HepG2 (cell line): Measurements from ENCODE around the gene ZNF277. TPM values are rescaled to one million over a fixed set of nuclear protein-coding genes. Genes with fewer than 3 reads are reported as not detected.

ENCODE experiments used
- ATAC-seq: fragments of 200-7000 bp; cut with Tn5 transposase; 3 replicates; pipeline ENCODE4 v1.9.1; 2020; ENCODE audit warnings: mild to moderate bottlenecking, moderate library complexity
- BruUV-seq: library from RNA; stranded (reverse); fragments of 400-500 nt; replicated peaks from 2 replicates; lab custom pipeline; 2021; lab: Mats Ljungman, UMichigan
- CTCF ChIA-PET: fragments of 300-600 bp; formaldehyde crosslinking; extraction: SDS; loops from one replicate; lab custom pipeline; 2021; ENCODE audit warnings: low total read pairs, inconsistent platforms, low intra/inter-chr PET ratio; lab: Yijun Ruan, JAX
- POLR2A ChIA-PET: fragments of 350-600 bp; sonication (Branson Sonifier 250); formaldehyde crosslinking; loops from one replicate; lab custom pipeline; 2020; ENCODE audit warnings: antibody characterized with exemption, inconsistent platforms; lab: Yijun Ruan, JAX
- DNase-seq: peaks from one replicate; pipeline ENCODE4 v3.0.0-alpha.2; 2015; ENCODE audit warnings: low spot score
- FAIRE-seq: peaks from 3 replicates; lab custom pipeline; 2011; peaks lifted over from hg19 to GRCh38; lab: Jason Lieb, UNC
- H2AFZ ChIP-seq: one replicate; pipeline ENCODE4 v1.6.1; 2011; ENCODE audit warnings: low read length, inconsistent platforms
- H3K27ac ChIP-seq: fragments of 300-600 bp; 3 replicates; pipeline ENCODE4 v1.8.0; 2011; ENCODE audit warnings: mixed run types, mild to moderate bottlenecking, mixed read lengths, low read length, inconsistent platforms; ENCODE audit not compliant: insufficient read depth; ENCODE audit errors: extremely low read length
- H3K27me3 ChIP-seq, 2 experiments: fragments of 200-600 bp in 1 of 2; 2 replicates in 1 of 2; 3 replicates in 1 of 2; pipeline versions ENCODE4 v1.6.0 to v1.8.0; 2011; ENCODE audit warnings: low read length in 2 of 2, mild to moderate bottlenecking in 2 of 2, moderate library complexity in 2 of 2, inconsistent platforms in 1 of 2; ENCODE audit not compliant: insufficient read depth in 2 of 2, control insufficient read depth in 1 of 2
- H3K36me3 ChIP-seq, 2 experiments: fragments of 200-600 bp in 1 of 2; replicated peaks in 1 of 2; 2 replicates in 1 of 2; 3 replicates in 1 of 2; pipeline versions ENCODE4 v1.5.1 to v1.8.0; 2011; ENCODE audit warnings: low read length in 2 of 2, inconsistent platforms in 1 of 2; ENCODE audit not compliant: insufficient read depth in 2 of 2, control insufficient read depth in 1 of 2
- H3K4me1 ChIP-seq: 2 replicates; pipeline ENCODE4 v1.5.1; 2012; ENCODE audit warnings: low read length, inconsistent platforms; ENCODE audit not compliant: insufficient read depth
- H3K4me2 ChIP-seq: 2 replicates; pipeline ENCODE4 v1.6.0; 2011; ENCODE audit warnings: low read depth, low read length, inconsistent platforms
- H3K4me3 ChIP-seq, 3 experiments: fragments of 200-600 bp in 1 of 3; sonication (generic), shearing (Covaris generic) in 1 of 3; replicated peaks in 1 of 3; 2 replicates each; pipeline ENCODE4 v1.5.1; 2011 to 2016; ENCODE audit warnings: low read length in 3 of 3, inconsistent platforms in 2 of 3, low read depth in 2 of 3, mild to moderate bottlenecking in 2 of 3, control low read depth in 1 of 3, mixed read lengths in 1 of 3; ENCODE audit not compliant: insufficient read depth in 1 of 3
- H3K79me2 ChIP-seq: one replicate; pipeline ENCODE4 v1.6.1; 2011; ENCODE audit warnings: low read length, inconsistent platforms; ENCODE audit not compliant: insufficient read depth
- H3K9ac ChIP-seq: 2 replicates; pipeline ENCODE4 v1.6.0; 2011; ENCODE audit warnings: mild to moderate bottlenecking, low read depth, low read length, inconsistent platforms; ENCODE audit not compliant: insufficient read depth
- H3K9me3 ChIP-seq: 2 replicates; pipeline ENCODE4 v1.5.1; 2012; ENCODE audit warnings: mild to moderate bottlenecking, low read length
- H4K20me1 ChIP-seq: 2 replicates; pipeline ENCODE4 v1.6.0; 2011; ENCODE audit warnings: inconsistent platforms, mild to moderate bottlenecking, low read length, moderate library complexity; ENCODE audit not compliant: insufficient read depth
- AHR ChIP-seq: IDR thresholded peaks from 2 replicates; pipeline ENCODE4 v1.6.1; 2018; ENCODE audit warnings: missing genetic modification reagents, missing compliant biosample characterization
- FOXK2 ChIP-seq: fragments of 450-650 bp; IDR thresholded peaks from 2 replicates; pipeline ENCODE4 v1.6.1; 2016
- LCORL ChIP-seq, 2 experiments: fragments of 450-650 bp in 1 of 2; sonication (generic) in 1 of 2; formaldehyde crosslinking in 1 of 2; IDR thresholded peaks; 2 replicates each; pipeline versions ENCODE4 v1.5.0 to v1.6.1; 2017 to 2020; ENCODE audit warnings: antibody characterized with exemption in 1 of 2, missing genetic modification reagents in 1 of 2
- MTF2 ChIP-seq: sonication (generic); formaldehyde crosslinking; IDR thresholded peaks from 2 replicates; pipeline ENCODE4 v1.5.0; 2020; ENCODE audit warnings: missing genetic modification reagents, borderline replicate concordance
- RELA ChIP-seq: sonication (generic); formaldehyde crosslinking; IDR thresholded peaks from 2 replicates; pipeline ENCODE4 v1.4.0; 2020; ENCODE audit warnings: missing genetic modification reagents
- ZBTB7B ChIP-seq: sonication (generic); formaldehyde crosslinking; IDR thresholded peaks from 2 replicates; pipeline ENCODE4 v1.4.0; 2020; ENCODE audit warnings: missing genetic modification reagents
- ZNF615 ChIP-seq: sonication (generic); formaldehyde crosslinking; IDR thresholded peaks from 2 replicates; pipeline ENCODE4 v1.5.0; 2020; ENCODE audit warnings: mild to moderate bottlenecking, missing genetic modification reagents, borderline replicate concordance
- ZNF75D ChIP-seq: sonication (generic); formaldehyde crosslinking; IDR thresholded peaks from 2 replicates; pipeline ENCODE4 v1.8.1; 2023; ENCODE audit warnings: missing genetic modification reagents, mild to moderate bottlenecking, borderline replicate concordance
- WGBS: methylation state at CpG from one replicate; pipeline ENCODE4 v1.1.6; 2017; ENCODE audit warnings: low lambda C conversion rate; 5-methylcytosine and 5-hydroxymethylcytosine counted together
- in situ Hi-C: cut with HindIII; loops from 2 replicates; pipeline ENCODE4 v1.10.0; 2017; ENCODE audit warnings: low pct_unique_long_range_greater_than_20kb; ENCODE audit not compliant: extremely low pct_ligation_motif_present
- intact Hi-C: fragments of 100-400 bp; cut with micrococcal nuclease; formaldehyde crosslinking; loops from one replicate; pipeline ENCODE4 v1.10.0; 2022; ENCODE audit not compliant: unreplicated experiment
- polyA plus RNA-seq, 8 experiments: library from polyadenylated mRNA; depleted of rRNA in 3 of 8; stranded (reverse) in 7 of 8; unstranded in 1 of 8; fragments of >200 nt; fragmentation: Illumina TruSeq in 4 of 8; extraction: Trizol in 4 of 8; gene quantifications; 2 replicates each; pipeline versions ENCODE4 v1.2.1 to v1.2.3, GENCODE V29; 2011 to 2016; ENCODE audit warnings: low read depth in 4 of 8, missing spikeins in 1 of 8, mixed read lengths in 1 of 8; ENCODE audit not compliant: insufficient read depth in 1 of 8
- total RNA-seq, 5 experiments: library from RNA; depleted of rRNA; stranded (reverse); fragments of >200 nt; fragmentation: Illumina TruSeq; extraction: Trizol; gene quantifications; 2 replicates each; pipeline ENCODE4 v1.2.3, GENCODE V29; 2016; ENCODE audit warnings: low read depth in 1 of 5
- TF ChIP-seq, protein P1 (sequence below): sonication (generic); formaldehyde crosslinking; conservative IDR thresholded peaks from 2 replicates; pipeline ENCODE4 v1.8.1; 2023; ENCODE audit warnings: missing genetic modification reagents
- TF ChIP-seq, protein P2 (sequence below): IDR thresholded peaks from 2 replicates; pipeline ENCODE4 v1.6.1; 2016; ENCODE audit warnings: missing compliant biosample characterization, missing genetic modification reagents, borderline replicate concordance

Gene ZNF277
- total and polyA plus RNA-seq, 2 of the 13 experiments (the other 11 are each of a cell fraction or from before 2014, with no cell fraction given) = 29.1 to 30.1 TPM

DNA sequence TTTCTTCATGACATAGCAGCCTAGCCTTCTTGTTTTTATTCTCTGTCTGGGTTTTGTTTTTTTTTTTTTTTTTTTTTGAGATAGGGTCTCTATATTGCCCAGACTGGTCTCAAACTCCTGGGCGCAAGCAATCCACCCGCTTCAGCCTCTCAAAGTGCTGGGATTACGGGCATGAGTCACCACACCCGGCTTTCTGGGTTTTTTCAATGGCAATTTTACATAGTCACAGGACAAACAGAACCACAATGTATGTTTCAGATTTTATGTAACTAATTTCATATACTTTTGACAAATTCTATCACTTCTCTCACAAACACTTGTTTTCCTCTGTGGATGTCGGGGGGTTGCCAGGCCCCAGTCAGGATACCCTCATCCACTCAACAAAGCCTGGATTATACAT is 16.8 kb upstream of the ZNF277 start:
- Histone ChIP-seq H3K36me3 (no peaks in the 10 kb centered on the region), H4K20me1 (no peaks in the 10 kb centered on the region; the same call in 1 of the 2 replicates), H3K4me1 (peaks cover 39% of the 10 kb centered on the region), H3K4me3 (no peak overlapping the region), H3K27ac (no peak overlapping the region)
- no peak for ATAC-seq
- in situ Hi-C loops = no loop called here
- DNase-seq = no peak
- CTCF ChIA-PET = no interaction called here
- TF ChIP-seq RELA (no peak), FOXK2 (no peak), ZNF615 (no peak), LCORL (IDR thresholded peaks at IDR 0.05) (no peak), LCORL (CRISPR knock-in tag; IDR thresholded peaks at IDR 0.05) (no peak), MTF2 (no peak), ZNF75D (no peak), ZBTB7B (CRISPR knock-in tag) (no peak), AHR (no peak)
- TF ChIP-seq, protein P1, sequence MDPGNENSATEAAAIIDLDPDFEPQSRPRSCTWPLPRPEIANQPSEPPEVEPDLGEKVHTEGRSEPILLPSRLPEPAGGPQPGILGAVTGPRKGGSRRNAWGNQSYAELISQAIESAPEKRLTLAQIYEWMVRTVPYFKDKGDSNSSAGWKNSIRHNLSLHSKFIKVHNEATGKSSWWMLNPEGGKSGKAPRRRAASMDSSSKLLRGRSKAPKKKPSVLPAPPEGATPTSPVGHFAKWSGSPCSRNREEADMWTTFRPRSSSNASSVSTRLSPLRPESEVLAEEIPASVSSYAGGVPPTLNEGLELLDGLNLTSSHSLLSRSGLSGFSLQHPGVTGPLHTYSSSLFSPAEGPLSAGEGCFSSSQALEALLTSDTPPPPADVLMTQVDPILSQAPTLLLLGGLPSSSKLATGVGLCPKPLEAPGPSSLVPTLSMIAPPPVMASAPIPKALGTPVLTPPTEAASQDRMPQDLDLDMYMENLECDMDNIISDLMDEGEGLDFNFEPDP (CRISPR knock-in tag) = no peak
- TF ChIP-seq, protein P2, sequence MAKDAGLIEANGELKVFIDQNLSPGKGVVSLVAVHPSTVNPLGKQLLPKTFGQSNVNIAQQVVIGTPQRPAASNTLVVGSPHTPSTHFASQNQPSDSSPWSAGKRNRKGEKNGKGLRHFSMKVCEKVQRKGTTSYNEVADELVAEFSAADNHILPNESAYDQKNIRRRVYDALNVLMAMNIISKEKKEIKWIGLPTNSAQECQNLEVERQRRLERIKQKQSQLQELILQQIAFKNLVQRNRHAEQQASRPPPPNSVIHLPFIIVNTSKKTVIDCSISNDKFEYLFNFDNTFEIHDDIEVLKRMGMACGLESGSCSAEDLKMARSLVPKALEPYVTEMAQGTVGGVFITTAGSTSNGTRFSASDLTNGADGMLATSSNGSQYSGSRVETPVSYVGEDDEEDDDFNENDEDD (CRISPR knock-in tag) = no peak
- TF ChIP-seq, all 625 proteins: peak for 0
- no peaks in the 10 kb centered on the region for H3K27me3 ChIP-seq
- no peak overlapping the region for H3K9ac ChIP-seq
- H3K9me3 ChIP-seq = no peaks in the 10 kb centered on the region
- intact Hi-C loops = no loop called here
- peaks cover 73% of the 10 kb centered on the region for H3K79me2 ChIP-seq
- FAIRE-seq = no peak
- 96% methylated on average over 5 of the region's 5 CpGs for WGBS
- no peak overlapping the region for H2AFZ ChIP-seq
- BruUV-seq = no TSS peak
- H3K4me2 ChIP-seq = no peak overlapping the region
- POLR2A ChIA-PET = interaction anchor here (1.4 kb wide), 1 partner anchor 15 kb away, joined by 3 read pairs; no protein-coding TSS in a partner anchor
